ENCODE results near the gene NUDT5. TPM values are rescaled to one million over a fixed set of nuclear protein-coding genes. Genes with fewer than 3 reads are reported as not detected.
"Not testable (repeated sequence)": the region's sequence is repeated elsewhere in the genome, so short reads cannot be mapped to it uniquely, and the experiment has no call there.

NUDT5 gene
- total and polyA plus RNA-seq, 7 donors, result 4.8 to 11.3 (median 5.2) TPM

- peaks cover 3 to 87% of the 10 kb centered on the region in 2 donors for H3K36me3 ChIP-seq (ENCODE audit: insufficient read depth in 1 of 2, low read depth in 1 of 2)
- H3K4me3 ChIP-seq, result no peak overlapping the region
- H3K4me1 ChIP-seq, result no peaks in the 10 kb centered on the region
- WGBS, 3 donors, result 80 to 86% (median 82%) methylated on average over 9 of the region's 9 CpGs
- DNase-seq, result no peak
- H3K27ac ChIP-seq, result no peak overlapping the region
- H3K27me3 ChIP-seq (ENCODE audit: insufficient read depth in 3 of 3, low read length in 2 of 3), result no peaks in the 10 kb centered on the region
- intact Hi-C loops (cut with DNase I), result no loop called here
- no peak for ATAC-seq
- no peaks in the 10 kb centered on the region for H3K9me3 ChIP-seq
- TF ChIP-seq CTCF (IDR thresholded peaks at IDR 0.05), result no peak
Observed at GRCh38 chr10:12177642-12178041, 18.0 kb downstream of the NUDT5 start.

- H3K27ac ChIP-seq; H3K9me3 ChIP-seq; DNase-seq; intact Hi-C loops (cut with DNase I); H3K4me3 ChIP-seq; H3K27me3 ChIP-seq (ENCODE audit: insufficient read depth in 3 of 3, low read length in 2 of 3); H3K4me1 ChIP-seq; ATAC-seq: not testable (repeated sequence)
- WGBS, 3 donors, result 87 to 95% (median 90%) methylated on average over 6 of the region's 6 CpGs
- peaks cover 13 to 100% of the 10 kb centered on the region in 2 donors for H3K36me3 ChIP-seq (ENCODE audit: insufficient read depth in 1 of 2, low read depth in 1 of 2)
Observed at GRCh38 chr10:12171512-12171911, 24.2 kb downstream of the NUDT5 start.

GRCh38 chr10:12165999-12166775 is 29.5 kb downstream of the NUDT5 start:
- H3K9me3 ChIP-seq, result no peaks in the 10 kb centered on the region
- H3K4me1 ChIP-seq, result no peaks in the 10 kb centered on the region
- DNase-seq, result no peak
- no peak for TF ChIP-seq CTCF (IDR thresholded peaks at IDR 0.05)
- H3K27me3 ChIP-seq (ENCODE audit: insufficient read depth in 3 of 3, low read length in 2 of 3), result no peaks in the 10 kb centered on the region
- H3K4me3 ChIP-seq, result no peak overlapping the region
- WGBS, 3 donors, result 80 to 85% (median 85%) methylated on average over 6 of the region's 6 CpGs
- intact Hi-C loops (cut with DNase I), result no loop called here
- no peak for ATAC-seq
- H3K36me3 ChIP-seq (ENCODE audit: insufficient read depth in 1 of 2, low read depth in 1 of 2), result peaks cover 17 to 99% of the 10 kb centered on the region in 2 donors
- H3K27ac ChIP-seq, result no peak overlapping the region

GRCh38 chr10:12165036-12165435 is 30.7 kb downstream of the NUDT5 start:
- no peaks in the 10 kb centered on the region for H3K9me3 ChIP-seq
- H3K4me3 ChIP-seq, result no peak overlapping the region
- TF ChIP-seq CTCF (IDR thresholded peaks at IDR 0.05), result no peak
- intact Hi-C loops (cut with DNase I), result no loop called here
- ATAC-seq, result no peak
- H3K27ac ChIP-seq, result no peak overlapping the region
- WGBS, 3 donors, result 76 to 79% (median 77%) methylated on average over 3 of the region's 3 CpGs
- H3K36me3 ChIP-seq (ENCODE audit: insufficient read depth in 1 of 2, low read depth in 1 of 2), result peaks cover 9 to 99% of the 10 kb centered on the region in 2 donors
- no peak for DNase-seq
- H3K27me3 ChIP-seq (ENCODE audit: insufficient read depth in 3 of 3, low read length in 2 of 3), result no peaks in the 10 kb centered on the region
- H3K4me1 ChIP-seq, result no peaks in the 10 kb centered on the region

- 87 to 92% (median 90%) methylated on average over 12 of the region's 12 CpGs for WGBS, 3 donors
- no peak for TF ChIP-seq CTCF (IDR thresholded peaks at IDR 0.05)
- H3K27me3 ChIP-seq (ENCODE audit: insufficient read depth in 3 of 3, low read length in 2 of 3), result no peaks in the 10 kb centered on the region
- intact Hi-C loops (cut with DNase I), result no loop called here
- ATAC-seq, result no peak
- H3K9me3 ChIP-seq, result no peaks in the 10 kb centered on the region
- no peak overlapping the region for H3K27ac ChIP-seq
- peaks cover 9 to 99% of the 10 kb centered on the region in 2 donors for H3K36me3 ChIP-seq (ENCODE audit: insufficient read depth in 1 of 2, low read depth in 1 of 2)
- no peak for DNase-seq
- no peak overlapping the region for H3K4me3 ChIP-seq
- H3K4me1 ChIP-seq, result no peaks in the 10 kb centered on the region
Observed at GRCh38 chr10:12164085-12164484, 31.6 kb downstream of the NUDT5 start.
